CD4-positive, alpha-beta T cell treated with Interleukin-21 for 1 hour (primary cell): ENCODE results near the gene CD1D.
"Not testable (repeated sequence)": the region's sequence is repeated elsewhere in the genome, so short reads cannot be mapped to it uniquely, and the experiment has no call there.

ENCODE experiments used
- DNase-seq: peaks from one replicate; pipeline ENCODE4 v3.0.0-alpha.2; 2020

CD1D gene

DNA sequence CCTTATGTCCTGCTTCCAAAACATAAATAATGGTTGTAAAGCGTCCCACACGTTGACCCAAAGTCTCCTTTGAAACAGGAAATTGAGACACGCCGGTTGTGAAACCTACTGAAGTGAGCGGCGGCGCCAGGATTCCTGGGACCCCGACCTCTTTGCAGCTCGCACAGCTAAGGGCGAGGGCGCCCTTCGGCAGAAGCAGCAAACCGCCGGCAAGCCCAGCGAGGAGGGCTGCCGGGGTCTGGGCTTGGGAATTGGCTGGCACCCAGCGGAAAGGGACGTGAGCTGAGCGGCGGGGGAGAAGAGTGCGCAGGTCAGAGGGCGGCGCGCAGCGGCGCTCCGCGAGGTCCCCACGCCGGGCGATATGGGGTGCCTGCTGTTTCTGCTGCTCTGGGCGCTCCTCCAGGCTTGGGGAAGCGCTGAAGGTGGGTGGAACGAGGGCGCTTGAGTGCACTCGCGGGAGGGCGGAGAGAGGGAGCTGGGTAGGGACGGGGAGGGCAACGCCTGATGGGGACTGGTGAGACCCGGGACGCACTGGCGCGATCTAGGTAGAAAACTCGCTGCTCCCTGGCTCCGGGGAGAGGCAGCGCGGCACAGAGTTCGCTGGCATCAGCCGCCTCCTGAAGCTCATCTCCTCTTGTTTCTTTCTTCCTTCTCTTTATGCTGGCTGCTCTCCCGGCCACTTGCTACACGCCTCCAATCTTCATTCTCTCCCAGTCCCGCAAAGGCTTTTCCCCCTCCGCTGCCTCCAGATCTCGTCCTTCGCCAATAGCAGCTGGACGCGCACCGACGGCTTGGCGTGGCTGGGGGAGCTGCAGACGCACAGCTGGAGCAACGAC is at the start of gene CD1D:
Gene CD1D, plus strand, starts transcription at position 155 of the 836 bp plus-strand sequence. Its CDS starts 207 bp downstream, at position 362.
- DNase-seq = no peak

DNA sequence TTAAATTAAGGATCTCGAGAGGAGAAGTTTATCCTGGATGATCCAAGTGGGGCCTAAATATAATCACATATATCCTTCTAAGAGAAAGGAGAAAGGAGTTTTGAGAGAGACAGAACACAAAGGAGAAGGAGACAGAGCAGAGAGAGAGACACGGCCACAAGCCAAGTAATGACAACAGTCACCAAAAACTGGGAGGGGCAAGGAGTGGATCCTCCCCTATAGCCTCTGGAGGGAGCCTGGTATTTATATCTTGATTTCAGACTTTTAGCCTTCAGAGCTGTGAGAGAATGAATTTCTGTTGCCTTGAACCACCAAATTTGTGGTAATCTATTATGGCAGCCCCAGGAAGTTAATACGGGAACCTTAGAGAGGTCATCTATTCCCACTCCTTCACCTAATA is 49.5 kb upstream of the CD1D start:
- DNase-seq = no peak

DNA sequence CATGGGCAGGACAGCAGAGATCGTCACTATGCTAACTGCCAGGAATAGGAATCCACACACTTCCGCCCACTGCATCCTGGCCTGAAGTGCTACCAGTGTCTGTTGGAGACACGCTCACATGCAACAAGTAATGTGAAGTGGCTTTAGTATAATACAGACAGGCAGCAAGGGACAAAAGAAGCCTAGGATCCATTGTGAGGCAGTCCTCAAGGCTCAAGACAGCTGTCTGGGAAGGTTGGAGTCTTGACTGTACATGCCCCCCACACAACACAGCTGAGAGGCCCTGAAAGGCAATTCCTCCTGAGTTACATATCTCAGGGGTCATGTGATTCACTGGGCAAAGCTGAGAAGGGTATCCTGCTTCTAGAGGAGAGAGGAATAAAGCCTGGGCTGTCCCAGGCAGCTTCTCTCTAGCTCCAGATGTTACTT is 39.9 kb upstream of the CD1D start:
- DNase-seq = no peak

DNA sequence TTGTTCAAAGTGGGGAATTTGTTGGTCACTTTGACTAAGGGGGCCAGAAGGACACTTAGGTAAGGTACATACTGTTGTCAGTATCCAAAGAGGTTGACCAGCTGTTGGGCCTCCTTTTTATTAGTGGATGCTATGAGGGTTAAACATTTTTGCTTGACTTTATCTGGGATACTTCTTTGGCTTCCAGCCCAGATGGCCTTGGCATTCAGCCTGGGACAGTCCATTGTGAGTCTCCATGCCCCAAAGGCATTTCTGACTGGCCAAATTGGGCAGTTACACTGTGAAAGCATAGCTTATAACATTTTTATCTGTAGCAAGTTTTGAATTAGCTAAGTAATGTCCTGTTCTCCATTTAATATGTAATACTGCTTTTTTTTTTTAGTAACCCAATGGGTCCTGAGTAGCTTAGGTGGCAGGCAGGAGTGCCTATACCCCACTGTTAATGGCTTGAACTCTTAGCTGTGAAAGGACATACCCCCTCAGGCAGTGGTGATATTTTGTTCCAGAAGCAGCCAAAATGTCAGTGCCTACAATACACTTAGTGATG is 35.4 kb upstream of the CD1D start:
- no peak for DNase-seq

DNA sequence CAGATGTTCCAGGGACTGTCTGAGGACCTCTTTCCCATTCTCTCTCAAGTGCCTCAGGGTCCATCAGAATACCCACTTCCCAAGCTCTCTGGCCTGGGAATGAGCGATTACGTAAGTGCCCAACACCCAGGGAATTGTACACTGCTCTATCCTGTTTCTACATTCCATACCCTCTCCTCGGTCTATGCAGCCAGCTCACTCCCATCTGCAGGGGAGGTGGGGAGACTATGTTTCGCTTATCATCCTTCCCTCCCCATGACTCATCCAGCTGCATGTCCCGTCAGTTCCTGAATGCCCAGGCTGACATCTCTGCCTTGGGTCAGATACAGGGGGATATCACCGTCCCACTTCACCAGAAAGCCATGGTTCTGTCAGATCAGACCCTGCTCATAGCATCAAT is 34.5 kb upstream of the CD1D start:
- no peak for DNase-seq

DNA sequence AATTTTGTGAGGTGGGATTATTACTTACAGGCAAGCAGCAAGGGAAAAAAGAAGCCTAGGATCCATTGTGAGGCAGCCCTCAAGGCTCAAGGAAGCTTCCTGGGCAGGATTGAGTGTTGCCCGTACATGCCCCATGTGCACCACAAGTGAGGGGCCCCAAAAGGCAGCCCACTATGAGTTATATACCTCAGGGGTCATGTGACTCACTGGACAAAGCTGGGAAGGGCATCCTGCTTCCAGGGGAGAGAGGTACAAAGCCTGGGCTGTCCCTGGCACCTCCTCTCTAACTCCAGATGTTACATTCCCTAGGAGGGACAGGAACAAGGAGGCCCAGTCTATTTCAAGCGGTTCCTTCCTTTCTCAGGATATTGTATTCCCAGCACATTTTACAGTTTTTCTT is 34.0 kb upstream of the CD1D start:
- DNase-seq = no peak

DNA sequence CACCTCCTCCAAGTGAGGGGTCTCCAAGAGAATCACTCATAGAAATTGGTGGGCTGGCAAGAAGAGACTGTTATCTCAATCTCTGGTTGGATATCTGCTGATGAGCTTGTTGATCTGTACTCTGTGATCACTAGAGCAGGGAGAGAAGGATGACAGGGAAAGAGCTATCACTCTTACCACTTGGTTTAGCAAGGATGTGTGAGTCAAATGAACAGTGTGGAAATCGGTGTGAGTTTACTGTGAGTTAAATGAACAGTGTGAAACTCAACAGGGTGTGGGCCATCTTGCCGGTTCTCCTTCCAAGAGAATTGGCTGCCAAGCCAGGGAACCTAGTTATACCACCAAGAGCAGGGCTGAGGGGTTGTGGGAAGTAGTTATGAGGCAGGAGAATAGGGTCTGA is 33.3 kb upstream of the CD1D start:
- DNase-seq = no peak

DNA sequence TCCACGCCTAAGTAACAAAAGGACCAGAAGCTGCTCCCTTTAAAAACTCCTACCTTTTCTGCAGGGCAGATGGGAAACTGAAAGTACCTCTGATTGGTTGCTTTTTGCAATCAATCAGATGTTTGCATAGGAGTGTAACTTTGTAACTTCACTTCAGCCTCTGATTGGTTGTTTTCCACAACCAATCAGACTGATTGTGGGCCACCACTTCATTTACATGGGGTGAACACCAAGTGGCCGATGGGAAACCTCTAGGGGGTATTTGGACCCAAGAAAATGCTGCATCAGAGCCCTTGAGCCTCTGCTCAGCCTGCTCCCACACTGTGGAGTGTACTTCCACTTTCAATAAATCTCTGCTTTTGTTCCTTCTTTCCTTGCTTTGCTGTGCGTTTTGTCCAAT is 32.8 kb upstream of the CD1D start:
- DNase-seq = no peak

DNA sequence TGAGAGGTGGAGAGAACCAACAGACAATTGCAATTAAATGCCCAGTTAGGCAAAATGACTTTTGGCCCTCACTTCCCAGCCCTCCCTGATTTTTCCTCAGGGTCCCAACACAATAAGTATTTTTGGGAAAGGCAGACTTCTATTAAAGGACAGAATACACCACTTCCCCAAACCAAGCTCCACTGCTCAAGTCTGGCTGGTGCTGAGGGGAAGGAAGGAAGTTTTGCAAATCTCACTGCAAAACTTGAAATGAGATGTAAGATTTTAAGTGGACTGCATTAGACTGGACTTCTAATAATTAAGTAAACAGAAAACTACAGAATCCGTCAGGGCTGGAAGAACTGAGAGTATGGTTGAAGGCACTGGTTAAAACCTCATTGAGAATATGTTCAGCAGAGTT is 32.2 kb upstream of the CD1D start:
- no peak for DNase-seq

DNA sequence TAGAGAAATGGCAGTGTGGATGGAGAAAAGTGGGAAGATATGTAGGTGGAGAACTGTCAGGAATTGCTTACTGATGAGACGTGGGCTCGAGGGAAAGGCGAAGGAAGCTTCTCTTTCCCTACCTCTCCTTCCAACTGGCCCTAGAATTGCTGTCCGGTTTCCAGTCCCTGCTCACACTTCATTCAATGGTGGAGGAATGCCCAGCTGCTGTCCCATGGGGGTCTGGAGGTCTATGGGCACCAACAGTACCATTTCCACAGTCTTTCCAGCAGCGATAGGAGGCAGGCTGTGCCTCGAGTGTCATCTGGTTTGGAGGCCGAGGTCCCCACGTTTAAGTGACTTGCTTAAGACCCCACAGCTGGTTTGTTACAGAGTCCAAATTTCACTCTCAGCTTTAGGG is 31.5 kb upstream of the CD1D start:
- DNase-seq = no peak

DNA sequence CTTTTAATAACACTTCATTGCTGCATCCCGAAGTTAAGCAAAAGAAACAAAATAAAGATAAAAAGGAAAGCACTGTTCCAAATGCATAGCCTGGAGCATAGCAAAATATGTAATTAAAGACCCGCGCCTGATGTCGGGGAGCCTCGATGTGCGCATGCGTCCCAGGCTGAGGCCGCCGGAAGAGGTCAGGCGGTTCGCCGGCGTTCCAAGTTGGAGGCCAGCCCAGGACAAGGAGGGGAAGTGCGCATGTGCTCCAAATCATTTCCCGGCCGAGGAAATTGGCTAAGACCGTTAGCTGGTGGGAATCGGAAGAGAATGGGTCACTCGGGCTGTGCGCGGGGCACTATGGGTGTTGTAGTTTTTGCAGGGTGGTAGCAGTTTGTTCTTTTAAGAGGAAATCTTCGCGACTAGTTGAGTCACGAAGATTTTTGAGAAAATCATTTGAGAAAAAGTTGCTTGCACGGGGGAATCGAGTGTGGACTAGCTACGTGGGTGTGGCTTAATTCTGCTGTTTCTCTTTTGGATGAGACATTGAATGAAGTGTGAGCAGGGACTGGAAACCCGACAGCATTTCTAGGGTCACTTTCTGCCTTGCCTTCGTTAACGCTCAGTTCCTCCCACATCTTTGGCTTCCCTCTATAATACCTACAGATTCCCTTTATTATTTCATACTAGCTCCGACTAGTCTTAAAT is 31.0 kb upstream of the CD1D start:
- peak; percentile 80 for DNase-seq

DNA sequence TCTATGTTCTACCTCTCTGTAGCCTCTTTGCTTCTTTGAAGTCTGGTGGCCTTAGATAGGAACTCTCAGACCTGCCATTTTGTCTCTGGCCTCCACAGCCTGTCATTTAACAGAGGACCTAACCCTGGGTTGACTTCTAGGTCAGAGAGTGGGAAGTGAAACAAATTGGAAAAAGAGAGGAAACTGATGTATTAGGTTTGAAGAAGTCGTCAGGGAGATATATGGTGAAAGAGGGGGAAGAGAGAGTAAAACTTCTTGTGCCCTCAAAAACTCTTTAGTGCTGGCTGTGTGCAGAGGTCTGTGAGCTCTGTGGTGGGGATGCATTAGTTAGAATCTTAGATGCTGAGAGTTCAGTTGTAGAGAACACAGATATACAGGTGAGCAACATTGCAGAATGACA is 30.2 kb upstream of the CD1D start:
- peak; percentile 18 for DNase-seq

DNA sequence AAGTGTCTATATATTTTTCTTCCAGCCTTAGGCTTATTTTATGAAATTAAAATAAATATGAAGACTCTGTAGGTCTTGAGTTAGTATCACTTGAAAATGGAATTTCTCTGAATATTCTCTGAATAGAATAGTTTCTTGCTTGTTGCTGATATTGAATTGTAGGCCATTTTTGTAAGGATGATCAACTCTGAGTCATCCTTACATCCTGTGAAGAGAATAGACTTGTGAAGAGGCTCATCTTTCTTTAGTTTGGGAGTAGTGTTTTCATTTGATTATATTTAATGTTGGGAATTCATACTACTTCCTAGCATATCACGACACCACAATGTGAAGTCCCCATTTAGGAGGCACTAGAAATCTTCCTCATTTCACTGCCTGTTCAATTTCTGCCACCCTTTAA is 27.5 kb upstream of the CD1D start:
- no peak for DNase-seq

DNA sequence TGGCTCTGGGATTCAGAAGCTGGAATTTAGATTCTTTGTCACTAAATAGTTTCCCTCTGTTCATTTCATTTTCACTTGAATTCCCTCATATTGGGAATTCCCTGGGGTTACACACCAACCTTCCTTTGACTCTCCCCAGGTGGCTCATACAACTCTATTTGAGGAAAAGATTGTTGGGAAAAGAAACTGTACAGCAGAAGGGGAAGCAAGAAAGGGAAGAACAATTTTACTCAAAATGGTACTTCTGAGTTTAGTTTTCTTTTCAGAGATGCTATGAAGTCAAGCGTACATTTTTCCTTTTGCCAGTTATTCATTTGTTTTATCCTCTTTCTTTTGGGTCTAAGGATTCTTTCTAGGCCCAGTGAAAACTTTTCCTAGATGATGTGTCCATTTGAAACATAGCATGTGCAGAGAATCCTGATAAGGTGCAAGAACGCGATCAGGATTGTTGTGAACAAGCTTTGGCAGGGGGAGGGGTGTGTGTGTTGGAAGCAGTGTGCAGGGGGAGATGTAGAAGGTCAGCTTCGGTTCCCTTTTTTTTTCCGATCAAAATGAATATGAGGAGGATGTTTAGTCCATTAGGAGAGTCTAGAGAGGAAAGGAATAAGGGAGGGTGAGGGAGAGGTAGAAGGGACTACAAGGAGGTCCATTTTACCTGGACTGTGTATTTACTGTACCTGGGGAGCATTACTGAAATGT is 26.8 kb upstream of the CD1D start:
- no peak for DNase-seq

DNA sequence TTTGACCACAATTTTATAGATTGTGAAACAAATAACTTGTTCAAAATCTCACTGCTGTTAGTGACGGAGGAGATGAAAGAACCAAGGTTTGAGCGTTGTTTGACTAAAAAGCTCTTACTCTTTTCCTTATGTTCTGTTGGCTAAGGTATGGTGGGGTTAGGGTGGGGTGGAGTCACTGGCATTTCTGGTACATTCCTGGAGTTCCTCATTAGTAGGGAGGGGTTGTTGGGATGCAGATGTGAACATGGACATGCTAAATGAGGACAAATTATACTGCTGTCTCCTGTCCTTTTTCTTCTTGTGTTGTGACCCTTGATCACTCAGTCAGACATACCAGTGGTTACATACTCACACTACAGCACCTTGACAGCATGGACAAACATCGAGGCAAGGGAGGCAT is 26.2 kb upstream of the CD1D start:
- DNase-seq = no peak

DNA sequence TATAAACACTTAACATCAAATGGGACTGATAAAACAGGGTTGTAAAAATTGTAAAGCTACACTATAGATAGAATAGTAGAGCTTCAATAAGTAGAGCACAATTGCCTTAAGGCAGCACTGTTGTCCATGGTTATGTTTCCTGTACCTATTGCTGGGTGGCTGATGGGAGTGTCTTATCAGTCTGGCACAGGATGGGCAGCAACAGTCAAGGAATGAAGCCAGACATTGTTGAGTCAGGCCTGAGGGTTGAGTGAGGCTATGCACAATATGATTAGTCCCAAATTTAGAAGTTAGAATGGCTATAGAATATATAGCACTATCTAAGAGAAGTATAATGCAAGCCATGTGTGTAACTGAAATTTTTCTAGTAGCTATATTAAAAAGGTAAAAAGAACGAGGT is 25.0 kb upstream of the CD1D start:
- DNase-seq = no peak

DNA sequence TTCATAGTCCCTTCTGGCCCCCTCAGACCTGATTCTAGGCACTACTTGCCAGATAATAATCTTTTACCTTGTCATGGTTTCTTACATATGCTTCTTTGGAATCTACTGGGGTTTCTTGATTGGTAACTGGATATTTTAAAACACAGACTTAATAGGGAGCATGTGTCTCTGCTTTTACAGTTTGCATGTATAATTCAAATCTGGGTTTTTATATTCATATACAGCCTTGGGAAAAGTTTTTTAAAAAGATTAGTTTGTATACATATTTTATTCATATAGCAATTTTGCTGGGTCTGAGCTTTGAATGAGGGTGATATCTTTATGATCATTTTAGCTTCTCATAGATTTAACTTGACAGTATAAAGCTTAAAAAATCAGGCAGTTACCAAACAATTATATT is 21.1 kb upstream of the CD1D start:
- no peak for DNase-seq

DNA sequence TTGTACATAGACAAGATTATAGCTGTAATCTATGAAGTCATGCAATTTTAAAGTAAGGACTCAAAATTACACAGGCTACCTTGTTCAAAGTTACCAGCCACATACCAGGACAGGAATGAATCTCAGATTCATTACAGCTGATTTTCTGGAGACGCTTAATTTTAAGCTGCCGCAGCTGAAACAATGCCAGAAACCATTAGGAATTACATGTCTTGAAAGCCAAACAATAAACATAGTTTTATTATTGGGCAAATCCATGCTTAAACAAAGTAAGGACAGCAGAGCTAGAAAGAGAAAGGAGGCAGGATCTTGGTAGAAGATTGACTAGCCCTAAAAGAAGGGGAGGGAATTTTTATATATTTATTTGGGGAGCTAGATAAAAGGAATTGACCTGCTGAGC is 19.2 kb upstream of the CD1D start:
- DNase-seq = no peak

DNA sequence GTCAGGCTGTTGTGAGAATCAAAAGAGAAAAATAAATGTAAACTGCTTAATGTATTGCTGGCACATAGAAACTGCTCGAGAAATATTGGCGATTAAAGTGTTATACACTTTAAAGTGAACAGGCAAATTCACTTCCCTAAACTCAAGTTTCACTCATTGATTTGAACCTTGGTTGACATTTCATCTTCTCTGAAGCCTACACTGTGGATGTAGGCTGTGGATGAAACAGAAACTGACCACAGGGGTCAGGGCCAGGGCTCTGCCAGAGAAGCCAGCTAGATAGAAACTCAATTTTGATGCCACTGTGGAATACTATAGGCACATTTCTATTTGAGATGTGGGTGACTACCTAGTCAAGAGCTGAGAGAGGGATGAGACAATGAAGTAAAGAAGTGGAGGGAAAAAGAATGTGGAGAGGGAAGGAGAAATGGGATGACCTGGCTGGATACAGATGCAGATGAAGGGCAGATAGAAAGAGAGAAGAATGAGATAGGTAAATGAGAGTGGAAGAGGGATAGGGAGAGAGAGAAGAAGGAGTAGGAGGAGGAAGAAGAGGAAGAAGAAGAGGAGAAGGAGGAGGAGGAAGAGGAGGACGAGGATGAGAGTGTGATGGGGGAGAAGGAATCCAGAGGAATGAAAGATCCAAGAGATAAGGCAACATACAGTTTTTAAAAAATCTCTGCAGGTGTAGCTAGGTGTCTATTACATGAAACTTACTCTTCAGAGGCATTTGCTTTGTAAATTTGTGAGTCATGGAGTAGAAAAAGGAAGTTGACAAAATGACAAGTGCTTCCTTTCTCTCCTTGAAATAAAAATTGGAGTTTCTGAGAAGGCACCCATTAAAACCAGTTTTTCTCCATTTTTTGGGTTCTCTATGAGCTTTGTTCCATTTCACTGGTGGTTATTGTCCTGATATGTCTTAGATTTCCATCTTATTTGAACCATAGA is 17.4 kb upstream of the CD1D start:
- DNase-seq = no peak

DNA sequence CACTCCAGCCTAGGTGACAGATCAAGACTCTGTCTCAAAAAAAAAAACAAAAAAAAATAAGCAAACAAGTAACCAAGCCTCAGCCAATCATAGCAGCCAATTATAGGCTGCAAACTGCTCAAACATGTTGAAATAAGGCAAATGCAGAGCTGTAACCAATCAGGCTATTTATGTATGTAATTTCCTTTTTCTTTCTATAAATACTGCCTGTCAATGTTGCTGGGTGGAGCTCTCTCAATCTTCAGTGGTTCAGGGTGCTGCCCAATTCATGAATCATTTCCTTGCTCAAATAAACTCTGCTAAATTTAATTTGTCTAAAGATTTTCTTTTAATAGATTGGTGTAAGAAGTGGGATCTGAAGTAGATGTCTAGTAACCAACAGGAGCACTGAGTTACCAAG is 11.6 kb upstream of the CD1D start:
- DNase-seq = no peak

DNA sequence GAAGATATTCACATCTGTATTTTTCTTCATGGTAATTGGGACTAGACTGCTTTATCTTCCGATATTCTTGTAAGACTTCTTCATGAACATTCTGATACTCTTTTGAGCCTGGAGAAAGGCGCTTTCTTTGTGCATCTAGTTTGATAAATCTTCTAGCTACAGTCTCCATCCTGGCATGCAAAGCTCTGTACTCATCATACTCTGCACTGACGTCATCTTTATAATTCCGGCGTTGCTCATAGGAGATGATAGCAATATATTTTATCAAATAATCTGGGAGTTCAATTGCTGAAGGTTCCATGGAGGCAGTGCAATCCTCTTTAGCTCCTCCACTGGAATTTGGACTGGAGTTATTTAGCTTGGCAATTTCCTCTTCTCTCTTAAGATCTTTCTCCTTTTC is 4.8 kb upstream of the CD1D start:
- not testable (repeated sequence) for DNase-seq

DNA sequence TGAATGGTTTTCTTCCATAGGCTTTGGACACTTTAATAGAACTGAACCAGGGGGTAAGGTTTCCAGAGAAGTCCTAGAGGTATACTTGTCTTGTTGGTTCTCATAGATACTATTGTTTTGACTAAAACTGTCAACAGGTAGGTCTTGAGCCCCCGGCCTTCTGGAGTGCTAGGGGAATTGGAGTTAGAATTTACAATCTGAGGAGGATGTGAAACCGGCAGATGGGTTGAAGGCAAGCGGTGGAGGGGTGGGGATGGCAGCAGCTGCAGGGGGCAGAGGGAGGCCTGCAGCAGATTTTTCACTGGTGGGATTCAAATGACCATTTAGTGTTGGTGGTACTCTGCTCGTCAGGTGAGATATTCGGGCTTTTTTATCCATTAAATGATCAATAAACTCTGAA is 4.3 kb upstream of the CD1D start:
- DNase-seq = no peak
